WERI-Rb-1 (cell line): ENCODE results near the gene AOC1.

Experiments
- DNase-seq: peaks from one replicate; pipeline ENCODE4 v3.0.0-alpha.2; 2020
- H3K27ac ChIP-seq: fragments of 250-450 bp; sonication (Bioruptor Pico); 2 replicates; pipeline ENCODE4 v1.5.1; 2020; ENCODE audit warnings: mild to moderate bottlenecking, moderate library complexity
- H3K27me3 ChIP-seq: fragments of 250-450 bp; sonication (Bioruptor Pico); 2 replicates; pipeline ENCODE4 v1.5.1; 2021; ENCODE audit warnings: mild to moderate bottlenecking, low read depth, moderate library complexity; ENCODE audit not compliant: insufficient read depth, severe bottlenecking
- H3K36me3 ChIP-seq: fragments of 250-450 bp; sonication (Bioruptor Pico); 2 replicates; pipeline ENCODE4 v1.5.1; 2020; ENCODE audit warnings: mild to moderate bottlenecking, moderate library complexity
- H3K4me3 ChIP-seq: 2 replicates; pipeline ENCODE4 v1.5.1; 2011; ENCODE audit warnings: low read depth, mild to moderate bottlenecking, control low read depth, low read length
- H3K9me3 ChIP-seq: fragments of 250-450 bp; sonication (Bioruptor Pico); 2 replicates; pipeline ENCODE4 v1.5.1; 2021; ENCODE audit warnings: mild to moderate bottlenecking, moderate library complexity; ENCODE audit not compliant: severe bottlenecking
- CTCF ChIP-seq: IDR thresholded peaks from 2 replicates; pipeline ENCODE4 v1.5.1; 2011; ENCODE audit warnings: low read depth, mild to moderate bottlenecking, control low read depth, inconsistent platforms, low read length

The AOC1 gene

DNA sequence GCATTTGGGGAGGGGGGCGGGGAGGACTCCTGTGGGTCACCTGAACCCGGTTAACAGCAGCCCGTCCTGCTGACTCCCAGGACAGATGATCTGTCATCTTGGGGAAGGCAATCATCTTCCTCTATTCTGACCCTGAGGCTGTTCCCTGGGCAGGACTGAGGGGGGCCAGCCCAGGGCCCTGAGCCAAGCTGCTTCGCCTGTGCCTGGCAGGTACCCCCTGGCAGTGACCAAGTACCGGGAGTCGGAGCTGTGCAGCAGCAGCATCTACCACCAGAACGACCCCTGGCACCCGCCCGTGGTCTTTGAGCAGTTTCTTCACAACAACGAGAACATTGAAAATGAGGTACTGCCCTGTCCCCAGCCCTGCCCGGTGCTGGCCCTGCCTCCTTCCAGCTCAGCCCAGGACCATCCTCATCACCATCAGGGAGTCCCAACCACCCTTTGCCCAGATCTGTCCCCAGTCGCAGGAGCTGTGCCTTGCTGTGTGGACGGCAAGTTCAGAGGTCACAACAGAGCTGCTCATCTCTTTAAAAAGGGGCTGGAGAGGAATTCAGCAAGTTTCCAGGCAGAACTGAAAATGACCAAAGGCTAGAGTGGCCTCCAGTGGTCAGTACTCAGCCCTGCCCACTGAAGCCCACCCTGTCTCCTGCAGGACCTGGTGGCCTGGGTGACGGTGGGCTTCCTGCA, 8.1 kb downstream of the AOC1 start:
- Histone ChIP-seq H3K36me3 (no peaks in the 10 kb centered on the region), H3K27me3 (no peaks in the 10 kb centered on the region), H3K27ac (no peak overlapping the region), H3K9me3 (no peaks in the 10 kb centered on the region), H3K4me3 (no peak overlapping the region)
- peak; percentile 52 for TF ChIP-seq CTCF
- DNase-seq: no peak

GRCh38 chr7:150860978-150861295, 8.6 kb downstream of the AOC1 start:
- no peaks in the 10 kb centered on the region for H3K36me3 ChIP-seq
- DNase-seq: no peak
- no peak overlapping the region for H3K4me3 ChIP-seq
- TF ChIP-seq CTCF: no peak
- H3K27me3 ChIP-seq: no peaks in the 10 kb centered on the region
- H3K9me3 ChIP-seq: no peaks in the 10 kb centered on the region
- H3K27ac ChIP-seq: no peak overlapping the region

- no peaks in the 10 kb centered on the region for H3K27me3 ChIP-seq
- H3K27ac ChIP-seq: no peak overlapping the region
- TF ChIP-seq CTCF: no peak
- no peak overlapping the region for H3K4me3 ChIP-seq
- H3K36me3 ChIP-seq: no peaks in the 10 kb centered on the region
- no peaks in the 10 kb centered on the region for H3K9me3 ChIP-seq
- no peak for DNase-seq
Observed at GRCh38 chr7:150862356-150862755, 10.0 kb downstream of the AOC1 start.

- Histone ChIP-seq H3K27ac (no peak overlapping the region), H3K4me3 (no peak overlapping the region), H3K9me3 (no peaks in the 10 kb centered on the region), H3K27me3 (no peaks in the 10 kb centered on the region), H3K36me3 (no peaks in the 10 kb centered on the region)
- TF ChIP-seq CTCF: no peak
- no peak for DNase-seq
Observed at GRCh38 chr7:150863946-150864345, 11.6 kb downstream of the AOC1 start.

DNA sequence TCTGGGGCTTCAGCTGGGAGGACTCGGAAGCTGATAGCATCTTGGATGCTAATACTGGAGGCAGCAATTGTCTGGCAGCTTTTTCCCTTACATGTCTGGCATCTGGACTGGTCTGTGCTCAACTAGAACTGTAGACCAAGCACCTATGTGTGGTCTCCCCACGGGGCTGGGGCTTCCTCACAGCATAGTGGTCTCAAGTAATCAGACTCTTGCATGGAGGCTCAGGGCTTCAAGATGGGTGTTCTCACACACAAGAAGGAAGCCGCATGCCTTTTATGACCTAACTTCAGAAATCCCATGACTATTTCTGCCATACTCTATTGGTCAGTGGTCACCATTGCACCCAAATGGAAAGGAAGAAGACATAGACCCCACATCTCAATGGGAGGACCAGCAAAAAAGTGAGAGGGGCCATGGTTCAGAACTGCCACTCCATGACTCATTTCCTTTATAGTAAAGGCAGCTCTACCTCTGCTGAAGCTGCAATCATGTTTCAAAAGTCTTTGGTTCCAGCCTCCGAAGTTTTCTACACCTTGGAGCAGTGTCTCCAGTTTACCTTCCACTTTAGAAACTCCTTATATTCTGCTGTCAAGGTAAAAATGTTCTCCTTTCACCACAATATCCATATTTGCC, 14.7 kb downstream of the AOC1 start:
- Histone ChIP-seq H3K9me3 (no peaks in the 10 kb centered on the region), H3K36me3 (no peaks in the 10 kb centered on the region), H3K4me3 (no peak overlapping the region), H3K27me3 (no peaks in the 10 kb centered on the region), H3K27ac (no peak overlapping the region)
- no peak for DNase-seq
- no peak for TF ChIP-seq CTCF

DNA sequence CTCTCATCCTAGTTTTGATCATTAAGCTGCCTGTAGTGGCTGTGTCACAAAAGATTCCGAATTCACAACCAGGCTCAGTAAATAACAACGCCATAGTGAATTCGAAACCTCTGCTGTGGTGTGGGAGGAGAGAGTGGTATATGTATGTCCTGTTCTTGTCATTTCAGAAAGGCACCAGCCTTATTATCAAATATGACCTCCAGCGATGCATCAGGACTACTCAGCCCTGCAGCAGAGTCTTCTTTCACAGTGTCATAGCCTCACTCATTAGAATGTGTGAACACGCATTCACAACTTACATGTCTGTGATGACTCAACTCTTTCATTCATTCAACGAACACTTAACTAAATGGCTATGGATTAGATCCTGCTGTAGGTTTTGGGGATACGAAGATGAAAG, 15.3 kb downstream of the AOC1 start:
- Histone ChIP-seq H3K27me3 (no peaks in the 10 kb centered on the region), H3K36me3 (no peaks in the 10 kb centered on the region), H3K9me3 (no peaks in the 10 kb centered on the region), H3K4me3 (no peak overlapping the region), H3K27ac (no peak overlapping the region)
- no peak for TF ChIP-seq CTCF
- DNase-seq: no peak
